ENCODE results near the gene DNASE1. TPM values are rescaled to one million over a fixed set of nuclear protein-coding genes. Genes with fewer than 3 reads are reported as not detected.

Gene DNASE1
- total RNA-seq, 4 donors from 2014 or later: 5.7 to 13.4 (median 9.9) TPM

DNA sequence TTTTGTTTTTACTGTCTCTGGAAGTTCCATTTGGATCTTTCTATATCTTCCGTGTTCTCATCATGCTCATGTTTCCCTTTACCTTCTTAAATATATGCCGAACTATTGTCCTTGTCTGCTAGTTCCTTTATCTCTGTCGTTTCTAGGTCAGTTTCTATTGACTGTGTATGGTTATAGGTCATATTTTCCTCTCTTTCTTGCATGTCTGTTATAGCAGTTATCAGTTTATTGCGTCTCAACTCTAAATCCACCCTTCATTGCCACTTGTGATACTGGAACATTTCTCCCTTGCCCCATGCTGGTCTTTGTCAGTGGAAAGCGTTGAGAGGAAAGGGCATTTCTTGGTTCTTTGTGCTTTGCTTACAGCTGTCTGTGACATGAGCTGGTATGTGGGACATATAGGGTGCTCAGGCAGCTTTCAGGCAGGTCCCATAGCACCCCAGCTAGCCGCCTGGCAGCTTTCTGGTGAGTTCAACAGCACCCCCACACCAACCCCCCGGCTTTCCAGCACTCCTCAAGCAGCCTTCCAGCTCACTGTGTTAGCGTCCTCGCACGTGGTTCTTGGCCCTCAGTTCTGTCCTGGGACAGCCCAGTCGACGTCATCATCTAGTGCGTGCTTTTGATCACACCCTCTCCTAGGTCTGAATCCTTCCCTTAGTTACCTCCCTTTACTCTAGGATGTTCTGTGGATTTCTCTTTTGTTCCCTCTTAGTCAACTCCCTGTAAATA lies 15.4 kb upstream of the DNASE1 start:
- Histone ChIP-seq H3K9me3 (no peaks in the 10 kb centered on the region), H3K27ac (no peak overlapping the region), H3K36me3 (peaks cover 0 to 22% (median 2%) of the 10 kb centered on the region in 3 donors), H3K4me3 (no peak overlapping the region), H3K27me3 (no peaks in the 10 kb centered on the region), H3K4me1 (peaks cover 0 to 37% (median 7%) of the 10 kb centered on the region in 3 donors)
- intact Hi-C loops (cut with DNase I): no loop called here
- 92 to 97% methylated on average over 12 to 13 of the region's 13 CpGs for WGBS, 2 donors
- no peak for TF ChIP-seq POLR2A (IDR thresholded peaks at IDR 0.05)
- TF ChIP-seq, protein P1, sequence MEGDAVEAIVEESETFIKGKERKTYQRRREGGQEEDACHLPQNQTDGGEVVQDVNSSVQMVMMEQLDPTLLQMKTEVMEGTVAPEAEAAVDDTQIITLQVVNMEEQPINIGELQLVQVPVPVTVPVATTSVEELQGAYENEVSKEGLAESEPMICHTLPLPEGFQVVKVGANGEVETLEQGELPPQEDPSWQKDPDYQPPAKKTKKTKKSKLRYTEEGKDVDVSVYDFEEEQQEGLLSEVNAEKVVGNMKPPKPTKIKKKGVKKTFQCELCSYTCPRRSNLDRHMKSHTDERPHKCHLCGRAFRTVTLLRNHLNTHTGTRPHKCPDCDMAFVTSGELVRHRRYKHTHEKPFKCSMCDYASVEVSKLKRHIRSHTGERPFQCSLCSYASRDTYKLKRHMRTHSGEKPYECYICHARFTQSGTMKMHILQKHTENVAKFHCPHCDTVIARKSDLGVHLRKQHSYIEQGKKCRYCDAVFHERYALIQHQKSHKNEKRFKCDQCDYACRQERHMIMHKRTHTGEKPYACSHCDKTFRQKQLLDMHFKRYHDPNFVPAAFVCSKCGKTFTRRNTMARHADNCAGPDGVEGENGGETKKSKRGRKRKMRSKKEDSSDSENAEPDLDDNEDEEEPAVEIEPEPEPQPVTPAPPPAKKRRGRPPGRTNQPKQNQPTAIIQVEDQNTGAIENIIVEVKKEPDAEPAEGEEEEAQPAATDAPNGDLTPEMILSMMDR (IDR thresholded peaks at IDR 0.05): no peak
- no peak for DNase-seq

DNA sequence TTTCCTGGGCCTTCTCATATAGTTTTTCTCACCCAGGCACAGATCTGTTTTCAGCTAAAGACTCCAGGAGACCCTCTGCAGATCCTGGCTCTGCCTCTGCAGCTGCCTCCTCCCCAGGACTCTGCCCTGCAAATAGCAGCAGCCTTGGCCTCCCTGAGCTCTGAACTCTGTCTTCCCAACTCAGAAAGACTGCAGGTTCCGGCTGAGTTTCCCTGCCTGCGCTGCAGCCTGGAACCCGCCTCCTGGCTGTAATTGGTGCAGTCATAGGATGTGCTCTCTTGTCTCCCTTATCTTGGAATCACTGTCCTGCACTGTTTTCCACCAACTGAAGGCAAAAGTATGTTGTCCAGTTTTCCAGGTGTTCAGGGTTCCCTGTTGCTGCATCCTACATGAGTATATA lies 14.3 kb upstream of the DNASE1 start:
- no peaks in the 10 kb centered on the region for H3K9me3 ChIP-seq
- H3K36me3 ChIP-seq: peaks cover 0 to 29% (median 2%) of the 10 kb centered on the region in 3 donors
- no peak overlapping the region for H3K4me3 ChIP-seq
- H3K4me1 ChIP-seq: peaks cover 0 to 39% (median 7%) of the 10 kb centered on the region in 3 donors
- no peak overlapping the region for H3K27ac ChIP-seq
- DNase-seq: no peak
- intact Hi-C loops (cut with DNase I): no loop called here
- TF ChIP-seq, protein P1 (IDR thresholded peaks at IDR 0.05): no peak
- TF ChIP-seq POLR2A (IDR thresholded peaks at IDR 0.05): no peak
- WGBS, 2 donors: 83 to 90% methylated on average over 1 to 3 of the region's 3 CpGs
- no peaks in the 10 kb centered on the region for H3K27me3 ChIP-seq

- 95 to 100% methylated on average over 1 to 6 of the region's 17 CpGs for WGBS, 2 donors
- peaks cover 0 to 32% (median 2%) of the 10 kb centered on the region in 3 donors for H3K36me3 ChIP-seq
- no peaks in the 10 kb centered on the region for H3K27me3 ChIP-seq
- no peaks in the 10 kb centered on the region for H3K9me3 ChIP-seq
- intact Hi-C loops (cut with DNase I): no loop called here
- TF ChIP-seq, protein P1 (IDR thresholded peaks at IDR 0.05): no peak
- DNase-seq: no peak
- peaks cover 0 to 46% (median 7%) of the 10 kb centered on the region in 3 donors for H3K4me1 ChIP-seq
- no peak overlapping the region for H3K4me3 ChIP-seq
- no peak overlapping the region for H3K27ac ChIP-seq
Measured at GRCh38 chr16:3640632-3641501, 13.6 kb upstream of the DNASE1 start.

- no peak overlapping the region for H3K4me3 ChIP-seq
- DNase-seq: no peak
- no peaks in the 10 kb centered on the region for H3K9me3 ChIP-seq
- peaks cover 0 to 54% (median 11%) of the 10 kb centered on the region in 3 donors for H3K4me1 ChIP-seq
- WGBS, 2 donors: 100% methylated on average over 1 of the region's 9 CpGs; no CpG with 5 or more reads in 1 of the 2 donors
- H3K27ac ChIP-seq: no peak overlapping the region
- TF ChIP-seq POLR2A (IDR thresholded peaks at IDR 0.05): no peak
- TF ChIP-seq, protein P1 (IDR thresholded peaks at IDR 0.05): no peak
- H3K36me3 ChIP-seq: peaks cover 0 to 32% (median 2%) of the 10 kb centered on the region in 3 donors
- intact Hi-C loops (cut with DNase I): no loop called here
- no peaks in the 10 kb centered on the region for H3K27me3 ChIP-seq
Measured at GRCh38 chr16:3641801-3642396, 12.6 kb upstream of the DNASE1 start.
